A549 (cell line): ENCODE data around the gene ZNF438.

Source experiments
- CEBPB ChIP-seq, 2 experiments: fragments of >200 bp in 1 of 2; sonication (Bioruptor Twin) in 1 of 2; formaldehyde crosslinking in 1 of 2; IDR thresholded peaks; 2 replicates each; pipeline ENCODE4 v1.6.1; 2012 to 2016
- CHD2 ChIP-seq: fragments of 150-350 bp; IDR thresholded peaks from 2 replicates; pipeline ENCODE4 v1.6.1; 2014; ENCODE audit warnings: low read length; ENCODE audit not compliant: partially characterized antibody
- TF ChIP-seq, protein P1 (sequence below): fragments of >200 bp; sonication (Bioruptor Twin); formaldehyde crosslinking; IDR thresholded peaks from 3 replicates; pipeline ENCODE4 v1.5.1; 2016

DNA sequence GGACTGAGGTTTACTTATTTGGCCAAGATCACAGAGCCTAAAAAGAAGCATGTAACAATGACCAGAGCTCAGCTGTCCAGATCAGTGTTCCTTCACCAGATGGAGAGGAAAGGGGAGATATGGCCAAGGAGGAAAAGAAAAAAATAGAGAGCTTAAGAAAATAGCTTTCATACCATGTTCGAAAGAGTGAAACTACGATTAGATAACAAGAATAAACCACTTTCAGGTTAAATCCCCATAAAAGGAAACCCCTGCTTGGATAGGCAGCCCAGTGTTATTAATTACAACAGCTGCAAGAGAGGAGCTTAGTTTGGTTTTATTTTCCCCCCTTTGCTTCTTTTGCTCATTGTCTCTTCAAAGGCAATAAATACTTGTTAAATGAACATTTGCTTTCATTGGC lies 160.8 kb downstream of the ZNF438 start:
- TF ChIP-seq, protein P1, sequence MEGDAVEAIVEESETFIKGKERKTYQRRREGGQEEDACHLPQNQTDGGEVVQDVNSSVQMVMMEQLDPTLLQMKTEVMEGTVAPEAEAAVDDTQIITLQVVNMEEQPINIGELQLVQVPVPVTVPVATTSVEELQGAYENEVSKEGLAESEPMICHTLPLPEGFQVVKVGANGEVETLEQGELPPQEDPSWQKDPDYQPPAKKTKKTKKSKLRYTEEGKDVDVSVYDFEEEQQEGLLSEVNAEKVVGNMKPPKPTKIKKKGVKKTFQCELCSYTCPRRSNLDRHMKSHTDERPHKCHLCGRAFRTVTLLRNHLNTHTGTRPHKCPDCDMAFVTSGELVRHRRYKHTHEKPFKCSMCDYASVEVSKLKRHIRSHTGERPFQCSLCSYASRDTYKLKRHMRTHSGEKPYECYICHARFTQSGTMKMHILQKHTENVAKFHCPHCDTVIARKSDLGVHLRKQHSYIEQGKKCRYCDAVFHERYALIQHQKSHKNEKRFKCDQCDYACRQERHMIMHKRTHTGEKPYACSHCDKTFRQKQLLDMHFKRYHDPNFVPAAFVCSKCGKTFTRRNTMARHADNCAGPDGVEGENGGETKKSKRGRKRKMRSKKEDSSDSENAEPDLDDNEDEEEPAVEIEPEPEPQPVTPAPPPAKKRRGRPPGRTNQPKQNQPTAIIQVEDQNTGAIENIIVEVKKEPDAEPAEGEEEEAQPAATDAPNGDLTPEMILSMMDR = no peak
- TF ChIP-seq CHD2 (no peak), CEBPB (IDR thresholded peaks at IDR 0.05) (no peak)
